T47D (cell line): ENCODE data around the gene FCN1.

Experiments
- DNase-seq, 2 experiments: peaks; one replicate each; pipeline versions ENCODE4 v3.0.0 to v3.0.0-alpha.2; 2011 to 2012; ENCODE audit warnings: low read depth in 1 of 2, low spot score in 1 of 2
- JUND ChIP-seq: IDR thresholded peaks from 2 replicates; pipeline ENCODE4 v1.6.1; 2012; ENCODE audit warnings: low read depth
- in situ Hi-C: cut with HindIII; loops from 2 replicates; pipeline ENCODE4 v1.10.0; 2016; ENCODE audit warnings: low sequenced_read_pairs, low pct_unique_long_range_greater_than_20kb

Gene FCN1

GRCh38 chr9:134895567-134895907, 22.2 kb downstream of the FCN1 start:
- in situ Hi-C loops, result no loop called here
- TF ChIP-seq JUND, result no peak
- no peak for DNase-seq

GRCh38 chr9:134895097-134895496, 22.6 kb downstream of the FCN1 start:
- in situ Hi-C loops, result no loop called here
- TF ChIP-seq JUND, result no peak
- DNase-seq, result no peak

GRCh38 chr9:134894136-134894860, 23.4 kb downstream of the FCN1 start:
- TF ChIP-seq JUND, result no peak
- in situ Hi-C loops, result no loop called here
- DNase-seq, result peak in 1 of 2 experiments; percentile 16

- DNase-seq, result no peak
- in situ Hi-C loops, result no loop called here
- no peak for TF ChIP-seq JUND
Measured at GRCh38 chr9:134892820-134893420, 24.8 kb downstream of the FCN1 start.

- DNase-seq, result no peak
Measured at GRCh38 chr9:134892221-134892620, 25.5 kb downstream of the FCN1 start.

GRCh38 chr9:134891713-134892112, 26.0 kb downstream of the FCN1 start:
- no peak for TF ChIP-seq JUND
- DNase-seq, result no peak
- in situ Hi-C loops, result no loop called here

More at GRCh38 chr9:134892221-134892620, 25.5 kb downstream of the FCN1 start:
- in situ Hi-C loops, result no loop called here
- no peak for TF ChIP-seq JUND

GRCh38 chr9:134891053-134891452, 26.7 kb downstream of the FCN1 start:
- no peak for TF ChIP-seq JUND
- no peak for DNase-seq
- in situ Hi-C loops, result no loop called here

- in situ Hi-C loops, result no loop called here
- no peak for TF ChIP-seq JUND
- no peak for DNase-seq
Measured at GRCh38 chr9:134890155-134890495, 27.6 kb downstream of the FCN1 start.

GRCh38 chr9:134889386-134890154, 28.1 kb downstream of the FCN1 start:
- TF ChIP-seq JUND, result no peak
- in situ Hi-C loops, result no loop called here
- DNase-seq, result no peak

GRCh38 chr9:134888603-134889190, 29.0 kb downstream of the FCN1 start:
- in situ Hi-C loops, result no loop called here
- no peak for DNase-seq
- TF ChIP-seq JUND, result no peak

- TF ChIP-seq JUND, result no peak
- no peak for DNase-seq
- in situ Hi-C loops, result no loop called here
Measured at GRCh38 chr9:134887686-134888602, 29.8 kb downstream of the FCN1 start.

- DNase-seq, result no peak
- in situ Hi-C loops, result no loop called here
Measured at GRCh38 chr9:134887219-134887618, 30.5 kb downstream of the FCN1 start.

More at GRCh38 chr9:134887219-134887618, 30.5 kb downstream of the FCN1 start:
- no peak for TF ChIP-seq JUND
